HG03520 (cell line): ENCODE measurements around the gene CAMK2A.

Experiments used
- ATAC-seq: cut with Tn5 transposase; IDR thresholded peaks from one replicate; pipeline ENCODE4 v1.9.1; 2021; ENCODE audit warnings: mild to moderate bottlenecking, moderate library complexity; ENCODE audit not compliant: unreplicated experiment

The CAMK2A gene

DNA sequence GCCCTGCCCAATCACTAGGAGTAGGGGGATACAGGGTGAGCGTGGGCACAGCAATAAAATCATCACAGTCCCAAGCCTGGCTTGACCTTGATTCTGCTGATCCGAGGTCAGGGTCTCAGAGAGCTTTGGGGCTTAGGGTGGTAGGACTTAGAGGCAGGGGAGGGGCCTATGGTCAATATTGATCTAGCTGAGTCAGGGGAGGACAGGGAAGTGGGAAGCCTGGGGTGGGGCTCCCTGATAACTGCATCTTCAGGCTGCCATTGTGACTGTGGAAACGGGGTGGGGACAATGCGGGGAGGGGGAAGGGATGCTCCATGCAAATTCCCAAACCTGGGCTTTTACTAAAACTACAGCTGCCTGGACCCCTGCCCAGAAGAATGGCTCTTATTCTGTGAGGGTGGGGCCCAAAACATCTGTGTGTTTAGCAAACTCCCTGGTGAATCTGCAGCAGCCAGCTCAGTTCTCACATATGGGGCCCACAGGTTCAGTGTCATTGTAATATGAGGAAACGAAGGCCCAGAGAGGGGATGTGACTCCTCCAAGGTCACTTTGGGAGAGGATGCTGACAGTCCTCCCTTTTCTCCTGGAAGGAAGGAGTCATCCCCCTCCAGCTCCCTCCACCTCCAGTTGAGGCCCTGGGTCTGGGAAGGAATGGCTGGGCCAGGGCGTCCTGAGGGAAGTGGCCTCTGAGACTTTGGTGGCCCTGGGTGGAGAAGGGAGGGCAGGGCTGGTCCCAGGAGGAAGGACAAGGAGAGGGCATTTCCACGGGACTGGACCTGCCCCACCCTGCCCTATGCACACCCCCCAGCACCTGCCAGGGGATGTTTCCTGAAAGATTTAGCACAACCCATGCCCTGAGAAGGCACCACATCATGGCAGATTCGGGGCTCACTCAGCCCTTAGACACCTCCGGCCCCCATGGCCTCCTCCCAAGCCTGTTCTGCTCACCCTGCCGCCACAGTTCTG, 73.3 kb downstream of the CAMK2A start:
- ATAC-seq, result no peak

DNA sequence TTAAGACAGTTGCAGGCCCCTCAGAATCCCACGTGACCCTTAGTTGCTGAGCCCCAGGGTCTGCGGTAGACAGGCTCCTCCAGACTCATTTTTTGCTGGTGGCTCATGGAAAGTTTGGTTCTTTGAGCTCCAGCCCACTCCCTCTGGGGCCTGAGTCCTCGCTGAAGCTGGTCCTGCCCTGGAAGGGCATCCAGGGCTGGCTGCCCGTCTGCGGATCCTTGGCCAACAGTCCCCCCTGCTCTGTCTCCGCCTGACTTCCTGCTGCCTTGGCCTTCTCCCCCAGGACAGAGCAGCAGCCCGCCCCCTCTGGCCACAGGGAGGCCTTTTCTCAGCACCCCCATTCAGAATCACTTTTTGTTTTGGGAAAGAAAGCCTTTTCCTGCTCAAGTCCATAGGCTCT, 75.3 kb downstream of the CAMK2A start:
- no peak for ATAC-seq

DNA sequence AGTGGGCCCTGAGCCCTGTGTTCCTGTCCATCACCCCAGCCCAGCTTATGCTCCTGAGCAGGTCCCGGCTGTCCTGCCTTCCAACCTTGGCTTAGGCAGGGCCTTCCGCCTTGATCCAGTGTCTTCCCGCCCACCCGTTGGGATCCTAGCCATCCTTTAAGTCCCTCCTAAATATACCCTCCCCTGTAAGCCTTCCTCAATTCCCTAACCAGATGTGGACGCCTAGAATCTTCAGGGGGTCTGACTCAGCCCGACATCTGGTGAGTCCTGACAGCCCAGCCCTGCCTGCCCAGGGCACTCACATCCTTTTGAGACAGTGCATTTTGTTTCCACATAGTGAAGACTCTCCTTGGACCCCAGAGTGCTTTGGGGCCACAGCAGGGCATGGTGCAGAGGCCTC, 76.0 kb downstream of the CAMK2A start:
- no peak for ATAC-seq

DNA sequence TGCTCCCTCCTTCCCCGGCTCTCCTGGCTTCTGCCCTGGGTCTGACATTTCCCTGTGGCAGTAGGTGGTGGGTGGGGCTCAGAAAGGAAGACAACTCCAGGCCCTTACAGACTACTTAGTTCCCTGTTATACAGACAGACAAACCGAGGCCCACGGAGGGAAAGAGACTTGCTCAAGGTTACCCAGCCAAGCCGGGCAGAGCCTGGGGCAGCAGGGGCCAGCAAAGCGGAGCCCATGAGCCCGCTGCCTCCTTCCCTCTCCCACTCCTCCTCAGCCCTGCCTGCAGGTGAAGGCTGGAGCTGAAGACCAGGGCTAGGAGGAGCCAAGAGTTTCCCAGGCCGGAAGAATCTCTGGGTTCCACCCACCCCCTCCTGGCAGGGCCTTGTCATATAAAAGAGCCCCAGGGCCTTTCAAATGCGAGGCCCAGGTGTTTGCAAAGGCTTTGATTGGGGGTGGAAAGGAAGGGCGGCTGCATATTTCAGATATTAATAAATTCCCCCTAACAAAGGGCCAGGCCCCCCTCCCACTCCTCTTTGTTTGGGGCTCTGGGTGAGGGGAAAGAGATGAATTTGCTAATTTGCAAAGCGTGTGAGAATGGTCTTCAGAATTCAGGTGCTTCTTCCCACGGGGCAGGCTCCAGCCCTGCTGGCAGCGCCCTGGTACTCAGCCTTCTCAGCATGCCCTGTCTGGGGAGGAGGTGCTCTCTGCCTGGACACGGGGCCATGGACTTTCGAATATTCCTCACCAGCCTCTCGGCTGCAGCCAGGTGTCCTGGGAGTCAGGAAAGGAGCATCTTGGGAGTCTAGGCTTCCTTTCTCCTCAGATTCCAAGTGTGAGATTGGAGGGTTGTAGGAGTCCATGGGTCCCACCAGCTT, 78.2 kb downstream of the CAMK2A start:
- no peak for ATAC-seq

DNA sequence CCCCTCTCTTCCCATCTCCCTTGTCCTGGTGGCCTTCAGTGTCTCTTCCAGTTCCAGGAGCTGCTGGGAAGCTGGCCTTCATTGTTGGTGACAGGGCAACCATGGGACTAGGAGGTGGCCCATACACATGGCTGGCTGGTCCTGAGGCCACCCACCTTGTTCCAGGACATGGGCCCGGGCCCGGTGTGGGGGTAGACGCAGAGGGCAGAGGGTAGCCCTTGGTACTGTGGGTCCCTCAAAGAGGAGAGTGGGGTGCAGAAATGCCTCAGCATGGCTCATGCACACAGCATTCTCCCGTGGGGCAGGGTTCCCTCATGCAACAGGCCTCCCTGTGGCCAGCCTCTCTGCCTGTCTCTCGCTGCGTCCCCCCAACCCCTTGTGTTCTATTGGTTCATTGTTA, 78.9 kb downstream of the CAMK2A start:
- ATAC-seq, result no peak

DNA sequence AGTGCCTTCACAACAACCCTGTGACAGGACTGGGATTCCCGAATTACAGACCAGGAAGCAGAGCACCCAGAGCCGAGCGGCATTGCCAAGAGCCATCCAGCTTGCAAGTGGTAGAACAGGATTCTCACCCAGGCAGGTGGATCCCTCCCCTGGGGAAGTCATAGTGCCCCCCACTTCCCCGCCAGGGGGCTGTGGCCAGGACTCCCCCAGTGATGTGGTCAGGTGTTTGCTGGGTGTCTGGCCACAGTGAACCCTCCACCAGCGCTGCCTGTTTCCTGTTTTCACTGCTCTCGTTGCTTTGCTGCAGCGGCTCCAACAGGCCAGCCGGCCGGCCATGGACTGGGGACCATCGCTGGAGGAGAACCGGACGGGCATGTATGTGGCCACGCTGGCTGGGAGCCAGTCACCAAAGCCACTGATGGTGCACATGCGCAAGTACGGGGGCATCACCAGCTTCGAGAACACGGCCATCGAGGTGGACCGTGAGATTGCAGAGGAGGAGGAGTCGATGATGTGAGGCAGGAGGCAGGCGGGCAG, 80.4 kb downstream of the CAMK2A start:
- no peak for ATAC-seq

DNA sequence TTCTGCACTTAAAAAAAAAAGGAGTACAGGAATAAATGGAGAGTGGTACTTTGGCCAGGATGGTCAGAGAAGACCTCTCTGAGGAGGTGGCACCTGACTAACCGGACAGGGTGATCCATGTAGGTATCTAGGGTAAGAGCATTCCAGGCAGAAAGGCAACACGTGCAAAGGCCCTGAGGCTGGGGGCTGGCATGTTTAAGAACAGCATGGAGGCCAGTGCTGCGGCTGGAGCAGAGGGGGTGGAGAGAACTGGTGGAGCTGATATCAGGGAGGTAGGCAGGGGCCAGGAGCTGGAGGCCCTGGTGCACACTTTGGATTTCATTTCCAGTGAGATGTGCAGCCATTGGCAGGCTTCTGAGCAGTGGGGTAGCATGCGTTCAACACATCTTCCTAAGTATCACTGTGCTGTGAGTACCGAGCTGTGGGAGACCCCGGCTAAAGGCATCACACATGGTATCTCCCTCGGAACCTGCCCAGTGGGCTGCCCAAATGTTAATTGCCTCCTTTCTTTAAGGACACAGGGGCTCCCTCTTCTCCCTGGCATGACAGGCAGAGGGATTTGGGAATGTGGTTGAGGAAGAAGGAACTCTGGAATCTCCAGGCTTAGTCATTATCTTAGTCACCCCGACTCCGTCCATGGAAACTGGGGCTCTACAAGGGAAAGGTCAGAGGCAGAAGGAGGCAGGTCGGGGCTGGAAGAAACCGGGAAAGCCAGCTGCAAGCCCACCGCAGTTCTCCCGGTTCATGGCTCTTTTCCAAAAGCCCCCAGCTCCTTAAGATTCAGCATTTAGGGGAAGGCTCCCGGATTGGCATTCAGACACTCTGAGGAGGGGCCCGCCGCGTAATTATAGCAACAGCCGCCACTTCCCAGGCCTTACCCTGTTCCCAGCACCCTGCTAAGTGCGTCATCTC, 81.1 kb downstream of the CAMK2A start:
- ATAC-seq, result no peak

DNA sequence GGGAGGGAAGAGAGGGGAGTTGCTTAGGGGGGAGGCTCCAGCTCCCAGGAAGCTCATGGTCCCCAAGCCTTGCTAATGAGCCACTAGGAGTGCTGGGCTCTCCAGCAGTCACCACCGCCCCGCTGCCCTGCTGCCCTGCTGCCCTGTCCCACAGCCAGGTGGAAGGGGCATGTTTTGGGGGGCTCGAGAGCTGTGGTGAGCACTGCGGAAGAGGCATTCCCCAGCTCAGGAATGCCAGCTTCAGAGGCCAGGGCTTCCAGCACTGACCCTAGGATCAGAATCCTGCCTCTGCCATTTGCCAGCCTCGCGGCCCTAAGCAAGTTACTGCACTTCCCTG, 82.8 kb downstream of the CAMK2A start:
- no peak for ATAC-seq

DNA sequence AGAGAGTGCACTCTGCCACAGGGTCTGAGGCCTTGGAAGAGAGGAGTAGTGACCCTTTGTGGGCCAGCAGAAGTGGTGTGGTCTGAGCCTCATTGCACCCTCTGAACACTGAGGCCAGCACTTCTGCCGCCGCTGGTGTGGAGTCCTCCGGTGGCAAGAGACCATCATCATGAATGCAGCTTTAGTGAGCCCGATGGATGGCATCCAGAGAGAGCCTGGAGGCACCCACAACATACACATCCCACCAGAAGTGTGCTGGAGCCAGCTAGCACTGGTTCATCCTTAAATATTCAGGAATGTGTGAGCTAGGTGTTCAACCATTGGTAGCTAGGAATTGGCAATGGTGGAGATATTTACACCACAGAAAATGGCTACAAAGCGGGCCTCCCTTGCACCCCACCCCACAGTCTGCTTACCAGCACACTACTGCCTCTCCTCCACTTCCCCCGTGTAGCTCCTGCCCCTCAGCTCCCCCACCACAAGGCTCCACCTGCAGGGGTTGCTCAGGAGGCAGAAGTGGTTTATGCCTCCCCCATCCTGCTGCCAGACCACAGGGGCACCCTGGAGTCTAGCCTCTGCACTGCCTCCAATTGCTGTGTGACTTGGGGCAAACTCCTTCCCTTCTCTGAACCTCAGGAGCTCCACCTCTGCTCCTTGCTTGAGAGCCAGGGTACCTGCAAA, 83.3 kb downstream of the CAMK2A start:
- no peak for ATAC-seq

DNA sequence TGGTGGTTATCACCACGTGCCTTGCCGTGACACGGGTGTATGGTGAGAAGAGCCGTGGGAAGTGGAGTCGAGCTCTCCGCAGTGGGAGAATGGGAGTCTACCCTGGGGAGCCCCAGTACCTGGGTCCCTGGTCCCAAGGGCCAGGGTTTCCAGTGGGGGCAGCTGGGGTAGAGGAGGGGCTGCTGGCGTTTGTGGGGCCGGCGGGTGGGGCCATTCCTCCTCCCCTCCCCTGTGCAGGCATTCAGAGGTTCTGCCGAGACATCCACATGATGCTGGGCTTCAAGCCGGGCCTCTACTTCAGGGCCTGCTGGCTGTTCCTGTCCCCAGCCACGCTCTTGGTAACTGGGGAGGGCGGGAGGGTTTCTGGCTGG, 85.0 kb downstream of the CAMK2A start:
- no peak for ATAC-seq

DNA sequence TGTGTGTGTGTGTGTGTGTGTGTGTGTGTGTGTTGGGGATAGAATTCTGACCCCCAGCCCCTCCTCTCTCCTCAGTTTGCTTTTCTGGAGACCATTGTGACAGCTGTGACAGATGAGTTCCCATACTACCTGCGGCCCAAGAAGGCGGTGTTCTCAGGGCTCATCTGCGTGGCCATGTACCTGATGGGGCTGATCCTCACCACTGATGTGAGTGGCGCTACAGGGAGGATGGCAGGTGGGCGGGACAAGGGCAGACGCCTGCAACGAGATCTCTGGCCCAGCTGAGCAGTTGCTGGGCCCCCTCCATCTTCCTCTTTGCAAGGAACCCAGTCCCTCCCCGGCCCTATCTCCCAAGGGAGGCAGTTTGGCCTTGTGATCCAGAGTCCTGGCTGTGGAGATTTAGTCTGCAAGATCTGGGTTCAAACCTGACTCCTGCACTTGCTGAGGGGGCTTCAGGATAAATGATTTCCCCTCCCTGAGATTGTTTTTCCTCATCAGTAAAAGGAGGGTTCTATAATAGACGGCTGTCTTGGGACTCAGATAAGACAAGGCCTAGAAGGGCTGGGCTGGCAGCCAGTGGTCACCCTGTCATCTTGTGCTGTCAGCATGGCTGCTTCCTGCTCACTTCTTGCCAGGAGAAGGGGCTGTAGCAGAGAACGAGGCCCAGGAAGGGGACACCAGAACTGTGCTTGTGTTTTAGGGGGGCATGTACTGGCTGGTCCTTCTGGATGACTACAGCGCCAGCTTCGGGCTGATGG, 85.6 kb downstream of the CAMK2A start:
- no peak for ATAC-seq

DNA sequence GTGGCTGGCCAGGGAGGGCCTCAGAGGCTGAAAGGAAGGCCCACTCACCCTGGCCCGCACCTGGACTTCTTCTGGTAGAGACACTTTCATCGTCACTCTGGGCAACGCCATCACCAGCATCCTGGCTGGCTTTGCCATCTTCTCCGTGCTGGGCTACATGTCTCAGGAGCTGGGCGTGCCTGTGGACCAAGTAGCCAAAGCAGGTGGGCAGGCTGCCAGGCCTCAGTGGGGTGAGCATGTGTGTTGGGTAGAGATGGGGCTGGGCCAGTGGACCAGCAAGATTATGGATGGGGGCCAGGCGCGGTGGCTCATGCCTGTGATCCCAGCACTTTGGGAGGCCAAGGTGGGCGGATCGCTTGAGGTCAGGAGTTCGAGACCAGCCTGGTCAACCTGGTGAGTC, 87.1 kb downstream of the CAMK2A start:
- ATAC-seq, result no peak

DNA sequence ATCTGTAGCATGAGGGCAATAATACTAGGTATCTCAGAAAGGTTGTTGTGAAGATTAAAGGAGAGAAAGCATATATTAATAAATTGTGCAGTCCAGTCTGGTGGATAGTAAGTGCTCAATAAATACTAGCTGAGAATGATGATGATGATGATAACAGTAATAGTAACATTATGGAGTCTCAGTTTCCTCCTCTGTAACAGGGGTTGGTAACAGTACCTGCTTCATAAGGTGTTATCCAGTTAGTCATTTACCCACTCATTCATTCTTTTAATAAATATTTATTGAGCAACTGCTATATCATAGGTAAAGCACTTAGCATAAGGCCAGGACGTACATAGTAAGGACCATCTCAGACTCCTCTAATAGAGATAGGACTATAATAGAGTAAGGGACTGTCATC, 92.1 kb downstream of the CAMK2A start:
- no peak for ATAC-seq

DNA sequence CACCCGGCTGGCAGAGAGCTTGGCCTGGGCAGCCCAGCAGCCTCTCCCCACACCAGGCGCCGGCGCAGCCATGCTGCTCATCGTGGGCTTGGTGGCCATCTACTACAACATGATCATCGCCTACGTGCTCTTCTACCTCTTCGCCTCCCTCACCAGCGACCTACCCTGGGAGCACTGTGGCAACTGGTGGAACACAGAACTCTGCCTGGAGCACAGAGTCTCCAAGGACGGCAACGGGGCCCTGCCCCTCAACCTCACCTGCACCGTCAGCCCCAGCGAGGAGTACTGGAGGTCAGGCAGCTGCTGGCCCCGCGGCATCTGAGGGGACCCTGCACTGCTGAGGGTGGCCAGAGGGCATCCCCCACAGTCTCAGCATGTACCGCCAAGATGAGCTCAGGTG, 92.6 kb downstream of the CAMK2A start:
- ATAC-seq, result no peak

DNA sequence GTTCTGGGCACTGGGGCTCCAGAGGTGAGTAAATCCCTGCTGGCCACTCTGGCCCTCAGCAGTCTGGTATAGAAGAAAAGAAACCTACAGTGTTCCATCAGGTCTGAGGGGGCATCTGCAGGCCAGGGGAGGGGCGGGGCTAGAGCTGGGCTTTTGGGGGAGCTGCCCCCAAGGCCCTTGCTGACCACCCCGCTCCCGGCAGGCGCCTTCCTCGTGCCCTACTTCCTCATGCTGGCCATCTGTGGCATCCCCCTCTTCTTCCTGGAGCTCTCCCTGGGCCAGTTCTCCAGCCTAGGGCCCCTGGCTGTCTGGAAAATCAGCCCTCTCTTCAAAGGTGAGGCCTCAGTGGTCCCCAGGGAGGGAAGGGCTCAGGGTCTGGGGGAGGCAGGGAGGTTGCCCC, 93.1 kb downstream of the CAMK2A start:
- ATAC-seq, result no peak

DNA sequence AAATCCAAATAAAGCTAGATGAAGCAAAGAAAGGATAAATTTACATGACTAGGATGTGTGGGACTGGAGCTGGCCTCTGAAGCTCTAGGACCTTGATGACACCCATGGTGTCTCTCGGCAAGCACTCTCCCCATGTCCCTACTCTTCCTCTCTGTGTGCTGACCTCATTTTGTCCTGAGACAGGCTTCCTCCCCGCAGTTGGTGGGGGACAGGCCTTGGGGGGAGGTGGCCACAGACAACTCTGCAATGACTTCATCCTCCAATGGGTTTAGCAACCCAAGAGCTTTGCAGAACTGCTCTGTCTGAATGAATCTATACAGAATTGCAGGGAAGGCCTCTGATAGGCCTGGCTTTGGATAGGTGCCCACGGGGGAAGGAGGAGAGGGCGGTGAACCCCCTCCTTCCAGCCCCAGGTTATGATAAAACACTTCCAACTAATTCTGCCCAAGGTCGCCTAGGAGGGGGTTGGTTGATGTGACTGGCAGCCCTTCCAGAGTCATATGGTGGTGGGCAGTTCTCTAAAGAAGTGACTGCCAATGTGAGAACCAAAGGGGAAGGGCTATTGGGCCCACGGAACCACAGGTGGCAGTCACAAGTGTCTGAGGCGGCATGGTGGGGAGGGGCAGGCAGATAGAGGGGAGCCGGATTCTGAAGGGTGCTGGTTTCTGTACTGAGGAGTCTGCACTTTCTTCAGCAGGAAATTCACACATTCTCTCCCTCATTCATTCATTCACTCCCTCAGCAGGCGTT, 93.7 kb downstream of the CAMK2A start:
- ATAC-seq, result no peak

DNA sequence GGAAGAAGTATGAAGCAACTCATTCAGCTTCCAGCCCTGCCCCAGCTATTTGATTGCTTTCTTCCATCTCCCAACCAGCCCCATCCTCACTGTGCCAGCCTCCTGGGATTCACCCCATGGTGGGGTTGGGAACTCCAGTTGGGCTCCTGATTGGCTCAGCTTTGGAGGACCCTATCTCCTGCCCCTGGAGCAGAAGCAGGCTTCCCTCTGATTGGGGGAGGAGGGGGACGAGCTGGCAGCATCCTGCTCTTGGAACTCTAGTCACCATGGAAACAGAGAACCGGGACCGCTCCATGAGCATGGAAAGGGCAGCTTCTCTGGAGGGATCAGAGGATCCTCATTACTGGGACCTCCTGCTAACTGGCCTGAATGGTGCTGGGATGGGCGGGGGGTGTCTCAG, 97.1 kb downstream of the CAMK2A start:
- no peak for ATAC-seq

DNA sequence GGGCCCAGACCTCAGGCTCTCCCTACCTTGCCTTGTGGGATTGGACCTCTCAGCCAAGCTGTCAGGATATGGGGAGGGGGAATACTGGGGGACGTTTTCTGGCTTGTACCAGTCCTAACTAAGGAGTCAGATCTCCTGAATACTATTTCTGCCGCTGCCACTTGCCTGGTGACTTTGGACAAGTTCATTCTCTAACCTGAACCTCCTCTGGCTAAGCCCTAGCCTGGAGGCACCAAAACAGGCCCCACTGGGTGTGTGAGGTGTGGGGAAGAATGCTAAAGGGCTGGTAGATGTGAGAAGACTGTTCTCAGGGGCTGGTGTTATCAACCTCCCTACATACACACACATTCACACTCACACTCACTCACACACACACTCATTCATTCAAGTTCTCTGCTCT, 98.6 kb downstream of the CAMK2A start:
- no peak for ATAC-seq

DNA sequence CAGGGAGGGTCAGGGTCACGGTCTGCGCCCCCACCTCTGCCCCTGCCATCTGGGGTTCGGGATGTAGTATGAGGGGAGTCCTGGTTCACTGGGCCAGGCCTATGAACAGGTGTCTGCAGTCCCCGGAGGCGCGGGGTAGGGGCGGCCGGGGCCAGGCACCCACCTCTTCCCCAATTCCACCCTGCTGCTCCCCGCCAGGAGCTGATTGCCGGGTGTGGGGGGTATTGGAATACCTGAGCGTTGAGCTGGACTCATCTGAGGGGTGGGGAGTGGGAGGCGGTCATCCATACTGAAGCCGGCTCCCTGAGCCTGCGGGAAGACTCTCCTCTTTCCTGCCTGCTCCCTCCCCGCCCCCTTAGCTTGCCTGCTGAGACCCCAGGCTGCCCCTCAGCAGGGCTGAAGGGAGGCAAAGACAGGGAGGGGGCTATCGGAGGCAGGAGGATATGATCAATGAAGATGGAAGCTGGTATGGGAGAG, 99.0 kb downstream of the CAMK2A start:
- ATAC-seq, result no peak
